Measurements from ENCODE around the gene TBC1D14. TPM values are rescaled to one million over a fixed set of nuclear protein-coding genes. Genes with fewer than 3 reads are reported as not detected.
A peak's percentile ranks its signal among the peaks of the same experiment; 100 is the strongest.

The TBC1D14 gene
- total RNA-seq, 1 donor from 2014 or later: 40.2 TPM

GRCh38 chr4:6944301-6945051, 34.9 kb downstream of the TBC1D14 start:
- no peaks in the 10 kb centered on the region for H3K27me3 ChIP-seq (ENCODE audit: control insufficient read depth in 3 of 3, insufficient read depth in 3 of 3, low read length in 3 of 3)
- H3K27ac ChIP-seq (ENCODE audit: low read depth, low read length): peak overlapping the region; percentile 57
- no peaks in the 10 kb centered on the region for H3K36me3 ChIP-seq (ENCODE audit: control insufficient read depth in 3 of 3, insufficient read depth in 3 of 3, low read length in 3 of 3)
- no peak overlapping the region for H3K4me3 ChIP-seq (ENCODE audit: low read length in 3 of 3)
- no peak overlapping the region for H3K9ac ChIP-seq (ENCODE audit: low read depth in 1 of 3, low read length in 3 of 3)
- peaks cover 13 to 37% (median 17%) of the 10 kb centered on the region in 3 donors for H3K4me1 ChIP-seq (ENCODE audit: control insufficient read depth in 3 of 3, insufficient read depth in 3 of 3, low read length in 3 of 3)
- no peaks in the 10 kb centered on the region for H3K9me3 ChIP-seq (ENCODE audit: control insufficient read depth in 3 of 3, low read length in 3 of 3)

GRCh38 chr4:6945052-6945409, 35.4 kb downstream of the TBC1D14 start:
- H3K27me3 ChIP-seq (ENCODE audit: control insufficient read depth in 3 of 3, insufficient read depth in 3 of 3, low read length in 3 of 3): no peaks in the 10 kb centered on the region
- H3K9ac ChIP-seq (ENCODE audit: low read depth in 1 of 3, low read length in 3 of 3): no peak overlapping the region
- no peaks in the 10 kb centered on the region for H3K36me3 ChIP-seq (ENCODE audit: control insufficient read depth in 3 of 3, insufficient read depth in 3 of 3, low read length in 3 of 3)
- no peaks in the 10 kb centered on the region for H3K9me3 ChIP-seq (ENCODE audit: control insufficient read depth in 3 of 3, low read length in 3 of 3)
- H3K4me1 ChIP-seq (ENCODE audit: control insufficient read depth in 3 of 3, insufficient read depth in 3 of 3, low read length in 3 of 3): peaks cover 13 to 32% (median 17%) of the 10 kb centered on the region in 3 donors
- no peak overlapping the region for H3K27ac ChIP-seq (ENCODE audit: low read depth, low read length)
- H3K4me3 ChIP-seq (ENCODE audit: low read length in 3 of 3): no peak overlapping the region

- no peaks in the 10 kb centered on the region for H3K9me3 ChIP-seq (ENCODE audit: control insufficient read depth in 3 of 3, low read length in 3 of 3)
- H3K27me3 ChIP-seq (ENCODE audit: control insufficient read depth in 3 of 3, insufficient read depth in 3 of 3, low read length in 3 of 3): no peaks in the 10 kb centered on the region
- H3K4me3 ChIP-seq (ENCODE audit: low read length in 3 of 3): no peak overlapping the region
- no peaks in the 10 kb centered on the region for H3K36me3 ChIP-seq (ENCODE audit: control insufficient read depth in 3 of 3, insufficient read depth in 3 of 3, low read length in 3 of 3)
- peaks cover 13 to 20% (median 13%) of the 10 kb centered on the region in 3 donors for H3K4me1 ChIP-seq (ENCODE audit: control insufficient read depth in 3 of 3, insufficient read depth in 3 of 3, low read length in 3 of 3)
- no peak overlapping the region for H3K9ac ChIP-seq (ENCODE audit: low read depth in 1 of 3, low read length in 3 of 3)
- no peak overlapping the region for H3K27ac ChIP-seq (ENCODE audit: low read depth, low read length)
Measured at GRCh38 chr4:6946497-6946896, 36.9 kb downstream of the TBC1D14 start.

GRCh38 chr4:6948134-6948460, 38.5 kb downstream of the TBC1D14 start:
- Histone ChIP-seq H3K27me3 (ENCODE audit: control insufficient read depth in 3 of 3, insufficient read depth in 3 of 3, low read length in 3 of 3) (no peaks in the 10 kb centered on the region), H3K4me3 (ENCODE audit: low read length in 3 of 3) (no peak overlapping the region), H3K36me3 (ENCODE audit: control insufficient read depth in 3 of 3, insufficient read depth in 3 of 3, low read length in 3 of 3) (no peaks in the 10 kb centered on the region), H3K9me3 (ENCODE audit: control insufficient read depth in 3 of 3, low read length in 3 of 3) (no peaks in the 10 kb centered on the region), H3K27ac (ENCODE audit: low read depth, low read length) (no peak overlapping the region), H3K9ac (ENCODE audit: low read depth in 1 of 3, low read length in 3 of 3) (no peak overlapping the region), H3K4me1 (ENCODE audit: control insufficient read depth in 3 of 3, insufficient read depth in 3 of 3, low read length in 3 of 3) (peaks cover 10 to 14% (median 11%) of the 10 kb centered on the region in 3 donors)

GRCh38 chr4:6951880-6952381, 42.3 kb downstream of the TBC1D14 start:
- Histone ChIP-seq H3K9ac (ENCODE audit: low read depth in 1 of 3, low read length in 3 of 3) (peak overlapping the region in 1 of 3 donors; percentile 33), H3K9me3 (ENCODE audit: control insufficient read depth in 3 of 3, low read length in 3 of 3) (no peaks in the 10 kb centered on the region), H3K27me3 (ENCODE audit: control insufficient read depth in 3 of 3, insufficient read depth in 3 of 3, low read length in 3 of 3) (no peaks in the 10 kb centered on the region), H3K27ac (ENCODE audit: low read depth, low read length) (no peak overlapping the region), H3K4me1 (ENCODE audit: control insufficient read depth in 3 of 3, insufficient read depth in 3 of 3, low read length in 3 of 3) (peaks cover 3 to 7% (median 4%) of the 10 kb centered on the region in 3 donors), H3K36me3 (ENCODE audit: control insufficient read depth in 3 of 3, insufficient read depth in 3 of 3, low read length in 3 of 3) (no peaks in the 10 kb centered on the region), H3K4me3 (ENCODE audit: low read length in 3 of 3) (no peak overlapping the region)

GRCh38 chr4:6953751-6954380, 44.2 kb downstream of the TBC1D14 start:
- Histone ChIP-seq H3K9me3 (ENCODE audit: control insufficient read depth in 3 of 3, low read length in 3 of 3) (no peaks in the 10 kb centered on the region), H3K4me1 (ENCODE audit: control insufficient read depth in 3 of 3, insufficient read depth in 3 of 3, low read length in 3 of 3) (peaks cover 3 to 7% (median 4%) of the 10 kb centered on the region in 3 donors), H3K27ac (ENCODE audit: low read depth, low read length) (no peak overlapping the region), H3K27me3 (ENCODE audit: control insufficient read depth in 3 of 3, insufficient read depth in 3 of 3, low read length in 3 of 3) (no peaks in the 10 kb centered on the region), H3K4me3 (ENCODE audit: low read length in 3 of 3) (peak overlapping the region; percentile 49 to 54 (median 54)), H3K9ac (ENCODE audit: low read depth in 1 of 3, low read length in 3 of 3) (peak overlapping the region; percentile 40 to 70 (median 51)), H3K36me3 (ENCODE audit: control insufficient read depth in 3 of 3, insufficient read depth in 3 of 3, low read length in 3 of 3) (peaks cover 0 to 2% (median 0%) of the 10 kb centered on the region in 3 donors)

GRCh38 chr4:6955261-6955911, 45.8 kb downstream of the TBC1D14 start:
- H3K4me3 ChIP-seq (ENCODE audit: low read length in 3 of 3): no peak overlapping the region
- H3K27ac ChIP-seq (ENCODE audit: low read depth, low read length): no peak overlapping the region
- peaks cover 0 to 2% (median 0%) of the 10 kb centered on the region in 3 donors for H3K36me3 ChIP-seq (ENCODE audit: control insufficient read depth in 3 of 3, insufficient read depth in 3 of 3, low read length in 3 of 3)
- peak overlapping the region in 1 of 3 donors; percentile 40 for H3K9ac ChIP-seq (ENCODE audit: low read depth in 1 of 3, low read length in 3 of 3)
- no peaks in the 10 kb centered on the region for H3K27me3 ChIP-seq (ENCODE audit: control insufficient read depth in 3 of 3, insufficient read depth in 3 of 3, low read length in 3 of 3)
- no peaks in the 10 kb centered on the region for H3K9me3 ChIP-seq (ENCODE audit: control insufficient read depth in 3 of 3, low read length in 3 of 3)
- peaks cover 3 to 7% (median 6%) of the 10 kb centered on the region in 3 donors for H3K4me1 ChIP-seq (ENCODE audit: control insufficient read depth in 3 of 3, insufficient read depth in 3 of 3, low read length in 3 of 3)

GRCh38 chr4:6956087-6956433, 46.4 kb downstream of the TBC1D14 start:
- no peaks in the 10 kb centered on the region for H3K27me3 ChIP-seq (ENCODE audit: control insufficient read depth in 3 of 3, insufficient read depth in 3 of 3, low read length in 3 of 3)
- no peaks in the 10 kb centered on the region for H3K9me3 ChIP-seq (ENCODE audit: control insufficient read depth in 3 of 3, low read length in 3 of 3)
- H3K27ac ChIP-seq (ENCODE audit: low read depth, low read length): no peak overlapping the region
- peaks cover 0 to 2% (median 0%) of the 10 kb centered on the region in 3 donors for H3K36me3 ChIP-seq (ENCODE audit: control insufficient read depth in 3 of 3, insufficient read depth in 3 of 3, low read length in 3 of 3)
- peaks cover 3 to 7% (median 6%) of the 10 kb centered on the region in 3 donors for H3K4me1 ChIP-seq (ENCODE audit: control insufficient read depth in 3 of 3, insufficient read depth in 3 of 3, low read length in 3 of 3)
- H3K4me3 ChIP-seq (ENCODE audit: low read length in 3 of 3): no peak overlapping the region
- H3K9ac ChIP-seq (ENCODE audit: low read depth in 1 of 3, low read length in 3 of 3): no peak overlapping the region

- Histone ChIP-seq H3K4me3 (ENCODE audit: low read length in 3 of 3) (no peak overlapping the region), H3K36me3 (ENCODE audit: control insufficient read depth in 3 of 3, insufficient read depth in 3 of 3, low read length in 3 of 3) (peaks cover 0 to 2% (median 0%) of the 10 kb centered on the region in 3 donors), H3K27me3 (ENCODE audit: control insufficient read depth in 3 of 3, insufficient read depth in 3 of 3, low read length in 3 of 3) (no peaks in the 10 kb centered on the region), H3K4me1 (ENCODE audit: control insufficient read depth in 3 of 3, insufficient read depth in 3 of 3, low read length in 3 of 3) (peaks cover 3 to 7% (median 6%) of the 10 kb centered on the region in 3 donors), H3K9ac (ENCODE audit: low read depth in 1 of 3, low read length in 3 of 3) (no peak overlapping the region), H3K27ac (ENCODE audit: low read depth, low read length) (no peak overlapping the region), H3K9me3 (ENCODE audit: control insufficient read depth in 3 of 3, low read length in 3 of 3) (no peaks in the 10 kb centered on the region)
Measured at GRCh38 chr4:6956434-6957147, 47.0 kb downstream of the TBC1D14 start.
